Endothelial cell of umbilical vein (primary cell): ENCODE data around the gene ADAM19.

ENCODE experiments used
- EZH2 ChIP-seq: IDR thresholded peaks from 2 replicates; pipeline ENCODE4 v1.6.1; 2012; ENCODE audit warnings: borderline replicate concordance, low read depth, mild to moderate bottlenecking, moderate library complexity, low read length, inconsistent platforms; ENCODE audit not compliant: severe bottlenecking
- GATA2 ChIP-seq: IDR thresholded peaks from 2 replicates; pipeline ENCODE4 v1.7.0; 2011; ENCODE audit warnings: low read depth, mild to moderate bottlenecking, moderate library complexity, mixed read lengths, low read length; ENCODE audit not compliant: insufficient read length, insufficient read depth
- JUN ChIP-seq: IDR thresholded peaks from 2 replicates; pipeline ENCODE4 v1.6.1; 2011; ENCODE audit warnings: borderline replicate concordance, low read depth; ENCODE audit not compliant: insufficient read length, insufficient read depth
- MYC ChIP-seq: IDR thresholded peaks from one replicate; pipeline ENCODE4 v1.6.1; 2011; ENCODE audit warnings: mild to moderate bottlenecking, low read depth, low read length
- POLR2A ChIP-seq: IDR thresholded peaks from 2 replicates; pipeline ENCODE4 v1.6.1; 2012; ENCODE audit warnings: low read depth, mild to moderate bottlenecking, control low read depth, low read length
- POLR2AphosphoS5 ChIP-seq: IDR thresholded peaks from 2 replicates; pipeline ENCODE4 v1.6.1; 2012; ENCODE audit warnings: low read depth, mild to moderate bottlenecking, control low read depth, low read length, moderate library complexity; ENCODE audit not compliant: insufficient read depth
- TF ChIP-seq, protein P1 (sequence below), 2 donors: IDR thresholded peaks; 1 replicate in 1 of 2; 2 replicates in 1 of 2; pipeline ENCODE4 v1.5.1; 2011; ENCODE audit warnings: low read length in 2 of 2, mild to moderate bottlenecking in 2 of 2, moderate library complexity in 2 of 2, control low read depth in 1 of 2, inconsistent platforms in 1 of 2, low read depth in 1 of 2; ENCODE audit not compliant: insufficient read depth in 1 of 2; ENCODE audit errors: extremely low read depth in 1 of 2
- TF ChIP-seq, protein P2 (sequence below): IDR thresholded peaks from 2 replicates; pipeline ENCODE4 v1.6.1; 2011; ENCODE audit not compliant: insufficient read depth, insufficient read length

DNA sequence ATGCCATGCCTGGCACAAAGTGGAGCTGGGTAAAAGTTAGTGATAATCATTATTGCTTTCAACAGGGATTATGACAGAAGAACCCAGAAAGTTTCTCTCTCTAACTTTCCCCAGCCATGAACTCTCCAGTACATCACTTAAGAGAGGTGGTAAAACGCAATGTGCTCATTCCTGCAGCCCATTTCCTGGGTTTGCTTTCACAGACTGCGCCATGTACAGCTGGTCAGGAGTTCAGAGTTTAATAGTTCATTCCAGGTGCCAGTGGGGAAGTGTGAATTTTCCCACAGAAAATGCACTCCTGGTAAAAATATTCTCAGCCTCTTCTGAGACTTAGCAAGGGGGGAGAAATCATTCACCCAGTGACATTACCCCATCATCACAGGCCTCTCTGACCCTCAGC is 35.5 kb downstream of the ADAM19 start:
- TF ChIP-seq, protein P1, sequence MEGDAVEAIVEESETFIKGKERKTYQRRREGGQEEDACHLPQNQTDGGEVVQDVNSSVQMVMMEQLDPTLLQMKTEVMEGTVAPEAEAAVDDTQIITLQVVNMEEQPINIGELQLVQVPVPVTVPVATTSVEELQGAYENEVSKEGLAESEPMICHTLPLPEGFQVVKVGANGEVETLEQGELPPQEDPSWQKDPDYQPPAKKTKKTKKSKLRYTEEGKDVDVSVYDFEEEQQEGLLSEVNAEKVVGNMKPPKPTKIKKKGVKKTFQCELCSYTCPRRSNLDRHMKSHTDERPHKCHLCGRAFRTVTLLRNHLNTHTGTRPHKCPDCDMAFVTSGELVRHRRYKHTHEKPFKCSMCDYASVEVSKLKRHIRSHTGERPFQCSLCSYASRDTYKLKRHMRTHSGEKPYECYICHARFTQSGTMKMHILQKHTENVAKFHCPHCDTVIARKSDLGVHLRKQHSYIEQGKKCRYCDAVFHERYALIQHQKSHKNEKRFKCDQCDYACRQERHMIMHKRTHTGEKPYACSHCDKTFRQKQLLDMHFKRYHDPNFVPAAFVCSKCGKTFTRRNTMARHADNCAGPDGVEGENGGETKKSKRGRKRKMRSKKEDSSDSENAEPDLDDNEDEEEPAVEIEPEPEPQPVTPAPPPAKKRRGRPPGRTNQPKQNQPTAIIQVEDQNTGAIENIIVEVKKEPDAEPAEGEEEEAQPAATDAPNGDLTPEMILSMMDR (IDR thresholded peaks at IDR 0.05; ENCODE audit: extremely low read depth in 1 of 2, insufficient read depth in 1 of 2, low read depth in 1 of 2, low read length in 2 of 2) = no peak
- TF ChIP-seq POLR2A = no peak
- no peak for TF ChIP-seq EZH2
- TF ChIP-seq POLR2AphosphoS5 = no peak
- TF ChIP-seq, protein P2, sequence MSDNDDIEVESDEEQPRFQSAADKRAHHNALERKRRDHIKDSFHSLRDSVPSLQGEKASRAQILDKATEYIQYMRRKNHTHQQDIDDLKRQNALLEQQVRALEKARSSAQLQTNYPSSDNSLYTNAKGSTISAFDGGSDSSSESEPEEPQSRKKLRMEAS = no peak
- no peak for TF ChIP-seq JUN
- no peak for TF ChIP-seq MYC
- no peak for TF ChIP-seq GATA2
